DND-41 (cell line): ENCODE data around the gene DPEP1.

Experiments used
- ATAC-seq: fragments of 200-7000 bp; cut with Tn5 transposase; 3 replicates; pipeline ENCODE4 v1.9.1; 2021; ENCODE audit warnings: low read depth; ENCODE audit not compliant: insufficient read depth
- DNase-seq: peaks from one replicate; pipeline ENCODE4 v3.0.0-alpha.2; 2020
- H2AFZ ChIP-seq: 2 replicates; pipeline ENCODE4 v1.6.0; 2012; ENCODE audit warnings: low read depth, low read length
- H3K27ac ChIP-seq: 2 replicates; pipeline ENCODE4 v1.5.1; 2012; ENCODE audit warnings: low read length, inconsistent platforms
- H3K27me3 ChIP-seq: fragments of 200-600 bp; sonication (generic); 2 replicates; pipeline ENCODE4 v1.6.0; 2012; ENCODE audit warnings: low read length, mild to moderate bottlenecking, inconsistent platforms; ENCODE audit not compliant: insufficient read depth, poor library complexity
- H3K36me3 ChIP-seq: 2 replicates; pipeline ENCODE4 v1.5.1; 2012; ENCODE audit warnings: low read length, inconsistent platforms; ENCODE audit not compliant: insufficient read depth
- H3K4me1 ChIP-seq: 2 replicates; pipeline ENCODE4 v1.5.1; 2012; ENCODE audit warnings: mild to moderate bottlenecking, low read length; ENCODE audit not compliant: insufficient read depth
- H3K4me2 ChIP-seq: 2 replicates; pipeline ENCODE4 v1.6.0; 2012; ENCODE audit warnings: mild to moderate bottlenecking, moderate library complexity, low read length, inconsistent platforms; ENCODE audit not compliant: insufficient read depth
- H3K4me3 ChIP-seq, 2 experiments: fragments of 200-600 bp in 1 of 2; shearing (Covaris generic) in 1 of 2; 2 replicates each; pipeline ENCODE4 v1.5.1; 2012 to 2016; ENCODE audit warnings: inconsistent platforms in 2 of 2, low read length in 2 of 2, mild to moderate bottlenecking in 2 of 2, low read depth in 1 of 2, moderate library complexity in 1 of 2
- H3K79me2 ChIP-seq: 2 replicates; pipeline ENCODE4 v1.6.0; 2012; ENCODE audit warnings: low read length, inconsistent platforms; ENCODE audit not compliant: insufficient read depth
- H3K9ac ChIP-seq: 2 replicates; pipeline ENCODE4 v1.6.0; 2012; ENCODE audit warnings: low read depth, mild to moderate bottlenecking, inconsistent platforms, low read length, moderate library complexity
- H3K9me3 ChIP-seq: 2 replicates; pipeline ENCODE4 v1.5.1; 2012; ENCODE audit warnings: low read length, moderate library complexity, mild to moderate bottlenecking, inconsistent platforms; ENCODE audit not compliant: insufficient read depth, severe bottlenecking
- H4K20me1 ChIP-seq: 2 replicates; pipeline ENCODE4 v1.6.0; 2012; ENCODE audit warnings: low read length; ENCODE audit not compliant: insufficient read depth
- CTCF ChIP-seq: IDR thresholded peaks from 2 replicates; pipeline ENCODE4 v1.5.1; 2012; ENCODE audit warnings: borderline replicate concordance, low read length, moderate library complexity, mild to moderate bottlenecking; ENCODE audit not compliant: poor library complexity, severe bottlenecking; ENCODE audit errors: extremely low read depth
- EZH2 ChIP-seq: IDR thresholded peaks from 3 replicates; pipeline ENCODE4 v1.6.1; 2012; ENCODE audit warnings: borderline replicate concordance, low read depth, mild to moderate bottlenecking, moderate library complexity, low read length, inconsistent platforms; ENCODE audit not compliant: severe bottlenecking

Gene DPEP1

GRCh38 chr16:89610108-89610453 lies 3.4 kb upstream of the DPEP1 start:
- ATAC-seq: no peak
- Histone ChIP-seq H3K27ac (peak overlapping the region; percentile 40; the same call in 1 of the 2 replicates), H2AFZ (no peak overlapping the region)

GRCh38 chr16:89612415-89613166 lies 851 bp upstream of the DPEP1 start:
- Histone ChIP-seq H3K9ac (no peak overlapping the region), H3K4me2 (no peak overlapping the region), H3K79me2 (no peaks in the 10 kb centered on the region), H2AFZ (no peak overlapping the region), H3K27me3 (no peaks in the 10 kb centered on the region), H3K36me3 (no peaks in the 10 kb centered on the region), H3K9me3 (no peaks in the 10 kb centered on the region), H3K4me3 (no peak overlapping the region), H3K4me1 (peaks cover 37% of the 10 kb centered on the region), H4K20me1 (no peaks in the 10 kb centered on the region), H3K27ac (peak overlapping the region; percentile 59)
- TF ChIP-seq EZH2 (no peak), CTCF (no peak)
- DNase-seq (no peak), ATAC-seq (no peak)

More at GRCh38 chr16:89610108-89610453, 3.4 kb upstream of the DPEP1 start:
- Histone ChIP-seq H3K4me1 (peaks cover 62% of the 10 kb centered on the region), H3K27me3 (no peaks in the 10 kb centered on the region), H3K79me2 (no peaks in the 10 kb centered on the region), H4K20me1 (no peaks in the 10 kb centered on the region), H3K36me3 (no peaks in the 10 kb centered on the region), H3K9ac (no peak overlapping the region), H3K4me3 (no peak overlapping the region), H3K9me3 (no peaks in the 10 kb centered on the region), H3K4me2 (no peak overlapping the region)
- no peak for DNase-seq
- TF ChIP-seq EZH2: no peak
- TF ChIP-seq CTCF: no peak

- H3K4me2 ChIP-seq: no peak overlapping the region
- TF ChIP-seq CTCF: no peak
- H4K20me1 ChIP-seq: no peaks in the 10 kb centered on the region
- no peaks in the 10 kb centered on the region for H3K27me3 ChIP-seq
- no peak overlapping the region for H3K9ac ChIP-seq
- H3K36me3 ChIP-seq: no peaks in the 10 kb centered on the region
- no peaks in the 10 kb centered on the region for H3K79me2 ChIP-seq
- peak overlapping the region; percentile 59 for H3K27ac ChIP-seq
- H2AFZ ChIP-seq: no peak overlapping the region
- ATAC-seq: no peak
- no peak overlapping the region for H3K4me3 ChIP-seq
- no peak for DNase-seq
- H3K9me3 ChIP-seq: no peaks in the 10 kb centered on the region
- peaks cover 23% of the 10 kb centered on the region for H3K4me1 ChIP-seq
These were observed 565 bp downstream of the DPEP1 start for GRCh38 chr16:89613954-89614459.

- no peak overlapping the region for H2AFZ ChIP-seq
- no peak overlapping the region for H3K9ac ChIP-seq
- H3K4me1 ChIP-seq: peaks cover 11% of the 10 kb centered on the region
- H3K4me2 ChIP-seq: no peak overlapping the region
- no peak overlapping the region for H3K4me3 ChIP-seq
- no peaks in the 10 kb centered on the region for H4K20me1 ChIP-seq
- ATAC-seq (no peak), DNase-seq (no peak)
- no peaks in the 10 kb centered on the region for H3K79me2 ChIP-seq
- H3K27me3 ChIP-seq: no peaks in the 10 kb centered on the region
- no peaks in the 10 kb centered on the region for H3K9me3 ChIP-seq
- TF ChIP-seq EZH2 (no peak), CTCF (no peak)
- peak overlapping the region; percentile 44 for H3K27ac ChIP-seq
- no peaks in the 10 kb centered on the region for H3K36me3 ChIP-seq
These were observed 1.7 kb downstream of the DPEP1 start for GRCh38 chr16:89615176-89615575.
